GDM1 (cell line): ENCODE results near the gene RGR.

Source experiments
- DNase-seq: peaks from one replicate; lab custom pipeline; 2025; lab: John Stamatoyannopoulos, UW

RGR gene

GRCh38 chr10:84221916-84222315 is 22.9 kb upstream of the RGR start:
- no peak for DNase-seq

DNA sequence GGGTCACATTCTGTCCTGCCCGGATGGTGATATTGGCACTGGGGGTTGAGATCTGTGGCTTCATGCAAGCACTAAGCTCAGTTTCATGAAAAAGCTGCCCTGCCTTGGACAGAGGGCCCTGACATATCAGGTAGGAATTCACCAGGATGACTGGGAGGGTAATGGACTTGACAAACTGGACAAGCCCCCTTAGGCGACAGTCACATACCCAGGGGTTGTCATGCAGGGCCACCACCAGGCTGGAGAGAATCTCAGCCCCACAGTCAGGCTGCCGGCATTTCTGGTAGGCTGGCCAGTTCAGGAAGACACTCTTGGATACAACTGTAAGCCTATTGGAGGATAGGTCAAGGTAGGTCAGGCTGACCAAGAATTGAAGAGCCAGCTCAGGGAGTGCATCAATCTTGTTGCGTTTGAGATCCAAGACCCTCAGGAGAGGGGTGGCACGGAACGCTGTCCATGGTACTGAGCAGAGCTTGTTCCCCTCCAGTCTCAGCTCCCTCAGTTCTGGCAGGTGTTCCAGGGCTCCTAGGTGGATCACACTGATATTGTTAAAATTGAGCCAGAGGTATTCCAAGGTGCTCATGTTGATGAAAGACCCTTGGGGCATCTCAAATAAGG is 20.3 kb upstream of the RGR start:
- DNase-seq, result no peak

DNA sequence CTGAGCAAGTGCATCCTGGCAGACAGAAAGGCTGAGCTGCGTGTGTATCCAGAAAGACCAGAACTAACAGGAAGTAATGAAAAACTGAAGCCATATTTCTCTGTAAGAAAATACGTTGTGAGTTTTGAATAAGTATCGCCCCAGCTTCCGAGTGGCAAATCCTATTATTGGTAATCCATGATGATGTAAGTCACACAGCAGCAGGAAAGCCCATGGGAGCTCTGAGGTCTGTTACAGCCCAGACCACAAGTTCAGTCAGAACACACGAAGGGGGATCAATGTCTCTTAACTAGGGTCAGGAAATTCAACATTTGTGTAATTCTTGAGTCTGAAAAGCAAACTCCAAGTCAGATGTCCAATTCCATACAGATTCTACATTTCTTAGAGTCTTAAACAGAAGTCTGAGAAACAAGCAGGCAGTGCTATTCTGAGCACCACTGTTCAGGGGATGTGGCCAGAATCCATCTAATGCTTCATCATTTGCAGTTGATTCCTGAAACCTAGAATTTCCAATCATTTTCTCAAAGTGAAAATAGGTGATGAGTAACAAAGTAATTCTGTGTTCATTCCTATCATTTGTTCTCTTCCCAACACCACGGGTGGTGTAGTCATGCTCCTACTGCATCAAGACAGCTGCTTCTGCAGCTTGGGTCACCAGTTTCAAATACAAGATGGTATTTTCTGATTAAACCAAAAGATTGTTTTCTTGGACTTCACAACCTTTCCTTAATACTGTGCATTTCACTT is 19.3 kb upstream of the RGR start, which contains the start of gene LRIT2:
LRIT2 (minus strand) TSS at position 118 of the 747 bp plus-strand sequence; CDS start at position 94, 24 bp downstream.
- DNase-seq, result no peak

- DNase-seq, result no peak
These were observed 18.2 kb upstream of the RGR start for GRCh38 chr10:84226616-84227015.

GRCh38 chr10:84227810-84228209 is 17.0 kb upstream of the RGR start:
- DNase-seq, result no peak

- no peak for DNase-seq
These were observed 14.5 kb upstream of the RGR start for GRCh38 chr10:84230359-84230758.

DNA sequence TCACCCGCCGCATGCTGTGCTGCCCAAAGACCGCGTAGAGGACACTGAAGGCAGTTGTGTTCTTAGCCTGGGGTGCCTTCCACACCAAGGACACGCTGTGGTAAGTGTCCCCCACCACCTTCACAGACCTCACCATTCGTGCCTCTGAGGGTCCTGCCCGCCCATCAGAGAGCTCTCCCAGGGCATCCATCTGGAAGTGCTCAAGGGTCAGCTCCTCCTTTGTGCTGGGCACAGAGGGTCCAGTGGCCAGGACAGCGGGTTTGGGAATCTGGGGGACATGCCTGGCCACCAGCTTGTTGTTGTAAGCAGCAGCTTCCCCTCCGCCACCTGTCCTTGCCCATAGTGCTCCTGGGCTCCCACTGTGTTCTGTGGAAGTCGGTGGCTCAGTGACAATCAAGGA is 12.5 kb upstream of the RGR start:
- no peak for DNase-seq

DNA sequence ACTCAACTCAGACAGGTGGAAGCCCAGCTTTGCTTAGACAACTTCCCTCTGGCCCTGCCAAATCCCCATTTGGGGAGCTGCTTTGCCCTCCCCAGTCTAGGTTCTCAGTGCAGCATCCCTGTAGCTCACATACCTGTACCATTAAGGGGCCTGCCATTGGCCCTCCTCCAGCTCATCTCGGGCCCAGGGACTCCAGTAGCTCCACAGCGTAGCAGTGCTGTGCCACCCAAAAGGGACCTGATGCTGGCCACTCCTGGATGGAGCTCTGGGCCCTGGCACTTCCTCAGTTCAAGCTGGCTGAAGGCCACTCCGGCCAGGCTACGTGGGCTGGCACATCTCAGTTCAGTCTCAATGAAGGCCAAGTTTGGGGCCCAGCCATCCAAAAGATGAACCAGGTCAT is 10.9 kb upstream of the RGR start:
- DNase-seq, result no peak

- no peak for DNase-seq
These were observed 10.4 kb upstream of the RGR start for GRCh38 chr10:84234479-84234878.

DNA sequence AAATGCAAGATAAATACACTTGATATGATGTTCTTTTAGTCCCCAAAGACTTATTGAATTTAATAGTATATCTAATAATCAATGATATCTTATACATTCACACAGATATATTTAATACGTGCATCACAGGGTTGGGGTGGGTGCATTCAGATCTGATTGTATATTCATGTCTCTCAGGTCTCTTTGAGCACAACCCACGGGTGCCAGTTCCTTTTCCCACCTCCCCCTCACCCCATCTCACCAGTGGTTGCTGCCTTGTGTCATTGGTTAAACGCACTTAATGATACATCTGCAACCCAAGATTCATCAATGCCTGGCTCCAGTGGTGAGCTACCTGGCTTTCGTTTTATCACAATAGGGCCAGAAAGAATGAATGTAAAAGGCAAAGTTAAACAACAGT is 9.8 kb upstream of the RGR start:
- DNase-seq, result no peak

GRCh38 chr10:84236807-84237198 is 8.1 kb upstream of the RGR start:
- no peak for DNase-seq

GRCh38 chr10:84237199-84238051 is 7.4 kb upstream of the RGR start:
- DNase-seq, result no peak

DNA sequence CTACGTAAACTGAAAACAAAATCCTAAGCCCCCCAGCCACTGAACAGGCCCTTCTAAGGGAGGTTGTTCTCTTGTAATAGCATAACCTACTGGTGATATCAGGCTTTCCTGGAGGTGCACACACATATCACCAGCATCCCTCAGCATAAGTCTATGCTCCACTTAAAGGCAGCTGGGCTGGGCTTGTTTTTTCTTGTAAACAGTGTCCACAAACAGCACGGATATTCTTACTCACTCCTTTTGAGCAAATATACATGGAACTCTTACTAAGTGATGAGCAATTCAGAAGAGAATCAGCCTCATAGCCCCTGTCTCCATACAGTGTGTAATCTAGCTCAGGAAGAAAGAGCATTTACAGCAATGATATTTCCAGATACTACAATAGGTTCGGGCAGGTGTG is 5.9 kb upstream of the RGR start:
- no peak for DNase-seq

- DNase-seq, result no peak
These were observed 3.6 kb upstream of the RGR start, which contains the start of gene LRIT1 for GRCh38 chr10:84241185-84241790. Gene LRIT1, minus strand, starts transcription at chr10:84241546. Its CDS starts 107 bp downstream, at chr10:84241439.

GRCh38 chr10:84243759-84244158 is 1.1 kb upstream of the RGR start:
- DNase-seq, result no peak

GRCh38 chr10:84247496-84247895 is 2.6 kb downstream of the RGR start:
- no peak for DNase-seq

DNA sequence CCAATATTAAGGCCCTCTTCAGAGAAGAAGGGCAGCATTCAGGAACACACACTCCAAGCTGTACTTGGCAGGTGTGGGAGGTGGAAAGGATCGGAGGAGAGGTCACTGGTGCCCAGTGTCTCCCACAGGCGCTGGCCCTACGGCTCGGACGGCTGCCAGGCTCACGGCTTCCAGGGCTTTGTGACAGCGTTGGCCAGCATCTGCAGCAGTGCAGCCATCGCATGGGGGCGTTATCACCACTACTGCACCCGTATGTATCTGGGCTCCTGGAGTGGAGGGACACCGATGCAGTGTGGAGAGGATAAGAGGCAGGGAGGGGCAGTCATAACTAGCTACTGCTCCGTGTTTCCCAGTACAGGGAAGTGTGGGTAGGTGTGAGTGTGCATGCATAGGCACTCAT is 3.9 kb downstream of the RGR start:
- DNase-seq, result no peak

GRCh38 chr10:84254552-84255478 is 10.0 kb downstream of the RGR start:
- no peak for DNase-seq

GRCh38 chr10:84256510-84257342 is 11.9 kb downstream of the RGR start:
- no peak for DNase-seq

GRCh38 chr10:84257343-84258020 is 12.6 kb downstream of the RGR start:
- DNase-seq, result no peak
